NB4 (cell line): Measurements from ENCODE around the gene PPP3R1.

Experiments used
- POLR2A ChIP-seq: IDR thresholded peaks from 2 replicates; pipeline ENCODE4 v1.6.1; 2011; ENCODE audit warnings: mild to moderate bottlenecking; ENCODE audit not compliant: insufficient read length; ENCODE audit errors: extremely low read depth
- TF ChIP-seq, protein P1 (sequence below): IDR thresholded peaks from one replicate; pipeline ENCODE4 v1.5.1; 2012; ENCODE audit warnings: low read depth, low read length
- TF ChIP-seq, protein P2 (sequence below): IDR thresholded peaks from 2 replicates; pipeline ENCODE4 v1.6.1; 2011; ENCODE audit warnings: low read depth, low read length

DNA sequence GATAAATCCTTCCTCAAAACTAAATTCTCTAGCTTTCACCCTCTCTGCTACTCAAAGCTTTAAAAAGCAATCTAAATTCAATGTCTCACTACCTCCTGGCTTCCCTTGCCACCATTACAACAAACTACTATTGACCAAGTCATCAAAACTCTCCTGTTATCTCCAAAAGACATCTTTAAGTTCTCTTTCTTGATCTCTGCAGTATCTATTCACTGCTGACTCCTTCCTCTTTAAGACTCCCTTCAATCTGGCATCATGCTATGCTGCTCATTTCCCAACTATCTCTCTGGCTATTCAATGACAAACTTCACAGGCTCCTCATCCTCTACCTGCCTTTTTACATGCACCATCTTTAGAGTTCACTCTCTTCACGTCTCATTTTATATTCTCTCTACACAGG, 5.9 kb downstream of the PPP3R1 start:
- TF ChIP-seq, protein P1, sequence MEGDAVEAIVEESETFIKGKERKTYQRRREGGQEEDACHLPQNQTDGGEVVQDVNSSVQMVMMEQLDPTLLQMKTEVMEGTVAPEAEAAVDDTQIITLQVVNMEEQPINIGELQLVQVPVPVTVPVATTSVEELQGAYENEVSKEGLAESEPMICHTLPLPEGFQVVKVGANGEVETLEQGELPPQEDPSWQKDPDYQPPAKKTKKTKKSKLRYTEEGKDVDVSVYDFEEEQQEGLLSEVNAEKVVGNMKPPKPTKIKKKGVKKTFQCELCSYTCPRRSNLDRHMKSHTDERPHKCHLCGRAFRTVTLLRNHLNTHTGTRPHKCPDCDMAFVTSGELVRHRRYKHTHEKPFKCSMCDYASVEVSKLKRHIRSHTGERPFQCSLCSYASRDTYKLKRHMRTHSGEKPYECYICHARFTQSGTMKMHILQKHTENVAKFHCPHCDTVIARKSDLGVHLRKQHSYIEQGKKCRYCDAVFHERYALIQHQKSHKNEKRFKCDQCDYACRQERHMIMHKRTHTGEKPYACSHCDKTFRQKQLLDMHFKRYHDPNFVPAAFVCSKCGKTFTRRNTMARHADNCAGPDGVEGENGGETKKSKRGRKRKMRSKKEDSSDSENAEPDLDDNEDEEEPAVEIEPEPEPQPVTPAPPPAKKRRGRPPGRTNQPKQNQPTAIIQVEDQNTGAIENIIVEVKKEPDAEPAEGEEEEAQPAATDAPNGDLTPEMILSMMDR = no peak
- TF ChIP-seq, protein P2, sequence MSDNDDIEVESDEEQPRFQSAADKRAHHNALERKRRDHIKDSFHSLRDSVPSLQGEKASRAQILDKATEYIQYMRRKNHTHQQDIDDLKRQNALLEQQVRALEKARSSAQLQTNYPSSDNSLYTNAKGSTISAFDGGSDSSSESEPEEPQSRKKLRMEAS = no peak
- no peak for TF ChIP-seq POLR2A
